ENCODE measurements around the gene ETV1. TPM values are rescaled to one million over a fixed set of nuclear protein-coding genes. Genes with fewer than 3 reads are reported as not detected.

Gene ETV1
- total and polyA plus RNA-seq, 9 of the 15 experiments (the other 6 are each of a cell fraction or from before 2014, with no cell fraction given): 7.2 to 27.4 (median 14.0) TPM

DNA sequence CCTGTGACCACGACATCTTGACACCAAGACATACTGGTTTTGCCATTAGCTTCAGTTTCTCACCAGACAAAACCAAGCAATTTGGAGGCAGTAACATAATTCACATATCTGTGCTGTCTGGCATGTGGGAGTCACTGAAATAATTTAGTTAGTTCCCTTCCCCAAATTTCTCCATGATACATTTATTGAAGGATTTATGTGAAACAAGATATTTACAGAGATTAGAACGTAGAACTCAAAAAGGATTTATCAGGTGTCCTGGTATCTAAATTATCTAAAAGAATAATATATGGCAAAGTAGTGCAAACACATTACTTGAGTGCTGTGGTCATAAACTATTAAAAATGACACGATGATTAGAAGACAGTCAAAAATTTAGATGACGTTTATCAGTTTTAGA lies 98.7 kb downstream of the ETV1 start:
- FAIRE-seq: no peak
- BruUV-seq (replicated peaks): no TSS peak
- TF ChIP-seq PHF21A (IDR thresholded peaks at IDR 0.05; ENCODE audit: borderline replicate concordance, low read depth) (no peak), CC2D1A (IDR thresholded peaks at IDR 0.05) (no peak), SP1 (CRISPR knock-in tag; IDR thresholded peaks at IDR 0.05) (no peak), SETDB1 (IDR thresholded peaks at IDR 0.05; ENCODE audit: low read length) (no peak), TAF1 (IDR thresholded peaks at IDR 0.05; ENCODE audit: control insufficient read depth, extremely low read depth, insufficient read depth, low read length, severe bottlenecking) (no peak), RFX5 (IDR thresholded peaks at IDR 0.05; ENCODE audit: low read depth, low read length) (no peak), CBFB (CRISPR knock-in tag; IDR thresholded peaks at IDR 0.05) (no peak), E2F3 (CRISPR knock-in tag; IDR thresholded peaks at IDR 0.05) (no peak), MAZ (CRISPR knock-in tag; conservative IDR thresholded peaks at IDR 0.05 in 1 of 2, IDR thresholded peaks at IDR 0.05 in 1 of 2) (no peak), ZSCAN29 (IDR thresholded peaks at IDR 0.05) (no peak), CHD2 (IDR thresholded peaks at IDR 0.05; ENCODE audit: low read depth, low read length) (no peak), DNMT1 (IDR thresholded peaks at IDR 0.05) (no peak), FOXM1 (IDR thresholded peaks at IDR 0.05; ENCODE audit: low read depth) (no peak), FOXM1 (CRISPR knock-in tag; IDR thresholded peaks at IDR 0.05; ENCODE audit: low read depth) (no peak), KAT8 (IDR thresholded peaks at IDR 0.05; ENCODE audit: low read depth) (no peak), SRSF1 (IDR thresholded peaks at IDR 0.05; ENCODE audit: low read depth, low read length) (no peak)
- TF ChIP-seq, protein P1, sequence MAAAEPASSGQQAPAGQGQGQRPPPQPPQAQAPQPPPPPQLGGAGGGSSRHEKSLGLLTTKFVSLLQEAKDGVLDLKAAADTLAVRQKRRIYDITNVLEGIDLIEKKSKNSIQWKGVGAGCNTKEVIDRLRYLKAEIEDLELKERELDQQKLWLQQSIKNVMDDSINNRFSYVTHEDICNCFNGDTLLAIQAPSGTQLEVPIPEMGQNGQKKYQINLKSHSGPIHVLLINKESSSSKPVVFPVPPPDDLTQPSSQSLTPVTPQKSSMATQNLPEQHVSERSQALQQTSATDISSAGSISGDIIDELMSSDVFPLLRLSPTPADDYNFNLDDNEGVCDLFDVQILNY (CRISPR knock-in tag; IDR thresholded peaks at IDR 0.05): no peak
- TF ChIP-seq, protein P2, sequence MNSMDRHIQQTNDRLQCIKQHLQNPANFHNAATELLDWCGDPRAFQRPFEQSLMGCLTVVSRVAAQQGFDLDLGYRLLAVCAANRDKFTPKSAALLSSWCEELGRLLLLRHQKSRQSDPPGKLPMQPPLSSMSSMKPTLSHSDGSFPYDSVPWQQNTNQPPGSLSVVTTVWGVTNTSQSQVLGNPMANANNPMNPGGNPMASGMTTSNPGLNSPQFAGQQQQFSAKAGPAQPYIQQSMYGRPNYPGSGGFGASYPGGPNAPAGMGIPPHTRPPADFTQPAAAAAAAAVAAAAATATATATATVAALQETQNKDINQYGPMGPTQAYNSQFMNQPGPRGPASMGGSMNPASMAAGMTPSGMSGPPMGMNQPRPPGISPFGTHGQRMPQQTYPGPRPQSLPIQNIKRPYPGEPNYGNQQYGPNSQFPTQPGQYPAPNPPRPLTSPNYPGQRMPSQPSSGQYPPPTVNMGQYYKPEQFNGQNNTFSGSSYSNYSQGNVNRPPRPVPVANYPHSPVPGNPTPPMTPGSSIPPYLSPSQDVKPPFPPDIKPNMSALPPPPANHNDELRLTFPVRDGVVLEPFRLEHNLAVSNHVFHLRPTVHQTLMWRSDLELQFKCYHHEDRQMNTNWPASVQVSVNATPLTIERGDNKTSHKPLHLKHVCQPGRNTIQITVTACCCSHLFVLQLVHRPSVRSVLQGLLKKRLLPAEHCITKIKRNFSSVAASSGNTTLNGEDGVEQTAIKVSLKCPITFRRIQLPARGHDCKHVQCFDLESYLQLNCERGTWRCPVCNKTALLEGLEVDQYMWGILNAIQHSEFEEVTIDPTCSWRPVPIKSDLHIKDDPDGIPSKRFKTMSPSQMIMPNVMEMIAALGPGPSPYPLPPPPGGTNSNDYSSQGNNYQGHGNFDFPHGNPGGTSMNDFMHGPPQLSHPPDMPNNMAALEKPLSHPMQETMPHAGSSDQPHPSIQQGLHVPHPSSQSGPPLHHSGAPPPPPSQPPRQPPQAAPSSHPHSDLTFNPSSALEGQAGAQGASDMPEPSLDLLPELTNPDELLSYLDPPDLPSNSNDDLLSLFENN (IDR thresholded peaks at IDR 0.05; ENCODE audit: low read depth in 2 of 2, low read length in 2 of 2): no peak

More for the DNA sequence above, 98.7 kb downstream of the ETV1 start:
- Histone ChIP-seq H3K9me3 (replicated peaks; ENCODE audit: control insufficient read depth, insufficient read depth, low read depth, low read length) (no peaks in the 10 kb centered on the region), H3K27ac (ENCODE audit: extremely low read depth, low read depth, low read length) (no peak overlapping the region), H3K9me1 (ENCODE audit: control insufficient read depth, insufficient read depth, low read length) (no peaks in the 10 kb centered on the region), H3K4me1 (replicated peaks in 1 of 2; ENCODE audit: control insufficient read depth in 2 of 2, insufficient read depth in 2 of 2, low read length in 2 of 2) (no peaks in the 10 kb centered on the region), H3K27me3 (ENCODE audit: control insufficient read depth in 2 of 2, insufficient read depth in 2 of 2, low read length in 2 of 2) (no peaks in the 10 kb centered on the region), H3K4me2 (ENCODE audit: insufficient read depth, low read length) (no peak overlapping the region), H3K36me3 (ENCODE audit: control insufficient read depth, insufficient read depth, low read length) (no peaks in the 10 kb centered on the region), H3K4me3 (no peak overlapping the region), H3K79me2 (ENCODE audit: control insufficient read depth, insufficient read depth, low read length) (no peaks in the 10 kb centered on the region), H2AFZ (ENCODE audit: low read depth, low read length) (no peak overlapping the region), H3K9ac (ENCODE audit: insufficient read depth in 1 of 2, low read depth in 2 of 2, low read length in 2 of 2) (no peak overlapping the region), H4K20me1 (replicated peaks; ENCODE audit: control insufficient read depth, insufficient read depth, low read length) (no peaks in the 10 kb centered on the region)
- DNase-seq (ENCODE audit: extremely low read depth in 1 of 4, low spot score in 3 of 4) (no peak), ATAC-seq (no peak)
- POLR2A ChIA-PET: interaction anchor here (0.7 kb wide), 1 partner anchor 445 kb away, joined by 3 read pairs; no protein-coding TSS in a partner anchor
- in situ Hi-C loops (cut with MboI): no loop called here
- WGBS (ENCODE audit: insufficient coverage, low coverage, missing lambda C conversion rate): 8% methylated on average over 4 of the region's 4 CpGs
- intact Hi-C loops (cut with micrococcal nuclease): no loop called here
- CTCF ChIA-PET (ENCODE audit: low intra/inter-chr PET ratio): no interaction called here
